Uterus (tissue), 2 donors: ENCODE measurements around the gene SUPT20HL2.

Experiments
- CTCF ChIP-seq, 4 experiments: fragments of 200-600 bp in 2 of 4; fragments of 450-650 bp in 2 of 4; sonication (generic) in 2 of 4; IDR thresholded peaks; one replicate each; pipeline ENCODE4 v1.5.1; 2016 to 2019; ENCODE audit warnings: antibody characterized with exemption in 4 of 4, mild to moderate bottlenecking in 2 of 4, moderate library complexity in 1 of 4
- POLR2A ChIP-seq, 2 donors: fragments of 450-650 bp; IDR thresholded peaks; one replicate each; pipeline ENCODE4 v1.6.1; 2016; ENCODE audit warnings: antibody characterized with exemption in 2 of 2, mild to moderate bottlenecking in 1 of 2, moderate library complexity in 1 of 2

GRCh38 chrX:24264383-24264782 is 49.5 kb downstream of the SUPT20HL2 start:
- no peak for TF ChIP-seq CTCF (IDR thresholded peaks at IDR 0.05)
- TF ChIP-seq POLR2A (IDR thresholded peaks at IDR 0.05), result no peak
